Urothelium cell line (cell line): ENCODE measurements around the gene ZBTB32.
"Not testable (repeated sequence)": the region's sequence is repeated elsewhere in the genome, so short reads cannot be mapped to it uniquely, and the experiment has no call there.

Source experiments
- DNase-seq: peaks from one replicate; pipeline ENCODE4 v3.0.0; 2011; ENCODE audit warnings: low spot score, mixed read lengths
- FAIRE-seq: peaks from 2 replicates; lab custom pipeline; 2011; peaks lifted over from hg19 to GRCh38; lab: Jason Lieb, UNC

The ZBTB32 gene, protein sequence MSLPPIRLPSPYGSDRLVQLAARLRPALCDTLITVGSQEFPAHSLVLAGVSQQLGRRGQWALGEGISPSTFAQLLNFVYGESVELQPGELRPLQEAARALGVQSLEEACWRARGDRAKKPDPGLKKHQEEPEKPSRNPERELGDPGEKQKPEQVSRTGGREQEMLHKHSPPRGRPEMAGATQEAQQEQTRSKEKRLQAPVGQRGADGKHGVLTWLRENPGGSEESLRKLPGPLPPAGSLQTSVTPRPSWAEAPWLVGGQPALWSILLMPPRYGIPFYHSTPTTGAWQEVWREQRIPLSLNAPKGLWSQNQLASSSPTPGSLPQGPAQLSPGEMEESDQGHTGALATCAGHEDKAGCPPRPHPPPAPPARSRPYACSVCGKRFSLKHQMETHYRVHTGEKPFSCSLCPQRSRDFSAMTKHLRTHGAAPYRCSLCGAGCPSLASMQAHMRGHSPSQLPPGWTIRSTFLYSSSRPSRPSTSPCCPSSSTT

GRCh38 chr19:35704218-35704617, at the start of gene ZBTB32:
ZBTB32 (plus strand) TSS chr19:35704558; CDS start chr19:35714627, 10,069 bp downstream.
- no peak for DNase-seq
- no peak for FAIRE-seq

DNA sequence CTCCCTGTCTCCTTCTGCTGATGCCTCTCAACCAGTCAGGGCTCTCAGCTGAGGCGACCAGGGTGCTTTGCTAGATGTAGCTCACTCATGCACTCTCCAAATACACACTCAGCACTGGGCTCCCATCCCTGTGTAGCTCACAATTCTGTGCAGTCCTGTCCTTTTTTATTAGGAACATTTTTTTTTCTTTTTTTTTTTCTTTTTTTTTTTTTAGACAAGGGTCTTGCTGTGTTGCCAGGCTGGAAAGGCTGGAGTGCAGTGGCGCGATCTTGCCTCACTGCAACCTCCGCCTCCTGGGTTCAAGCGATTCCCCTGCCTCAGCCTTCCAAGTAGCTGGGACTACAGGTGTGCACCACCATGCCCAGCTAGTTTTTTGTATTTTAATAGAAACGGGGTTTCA, 49.5 kb upstream of the ZBTB32 start:
- FAIRE-seq, DNase-seq: not testable (repeated sequence)

GRCh38 chr19:35655600-35655999, 48.8 kb upstream of the ZBTB32 start:
- DNase-seq (no peak), FAIRE-seq (no peak)

- DNase-seq (no peak), FAIRE-seq (no peak)
Observed at GRCh38 chr19:35656700-35657099, 47.7 kb upstream of the ZBTB32 start.

DNA sequence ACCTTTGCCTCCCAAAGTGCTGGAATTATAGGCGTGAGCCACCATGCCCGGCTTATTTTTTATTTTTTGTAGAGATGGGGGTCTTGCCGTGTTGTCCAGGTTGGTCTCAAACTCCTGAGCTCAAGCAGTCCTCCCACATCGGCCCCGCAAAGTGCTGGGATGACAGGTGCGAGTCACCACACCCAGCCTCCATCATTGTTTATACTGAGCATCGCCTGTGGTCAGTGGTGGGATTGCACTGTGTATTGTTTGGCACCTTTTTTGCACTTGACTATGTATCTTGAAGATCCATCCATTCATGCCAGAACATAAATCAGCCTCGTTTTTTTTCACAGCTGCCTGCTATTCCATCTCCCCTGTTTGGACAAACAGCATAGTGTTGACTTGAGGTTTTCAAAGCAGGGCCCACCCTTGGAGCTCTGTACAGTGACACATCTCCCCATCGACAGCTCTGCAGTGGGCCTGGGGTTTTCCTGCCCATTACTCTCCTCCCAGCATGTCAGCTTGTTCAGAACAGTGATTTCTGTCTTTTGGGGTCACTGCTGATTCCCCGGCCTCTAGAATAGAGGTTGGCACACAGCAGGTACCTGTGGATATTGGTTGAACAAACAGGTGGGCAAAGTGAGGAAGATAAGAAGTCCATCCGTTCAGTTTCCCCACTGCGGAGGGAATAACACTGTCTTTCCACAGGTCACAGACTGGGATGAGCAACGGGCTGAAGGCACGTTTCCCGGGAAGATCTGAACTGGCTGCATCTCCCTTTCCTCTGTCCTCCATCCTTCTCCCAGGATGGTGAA, 46.3 kb upstream of the ZBTB32 start:
- FAIRE-seq (no peak), DNase-seq (no peak)

GRCh38 chr19:35661995-35662340, 42.4 kb upstream of the ZBTB32 start:
- DNase-seq (no peak), FAIRE-seq (no peak)

DNA sequence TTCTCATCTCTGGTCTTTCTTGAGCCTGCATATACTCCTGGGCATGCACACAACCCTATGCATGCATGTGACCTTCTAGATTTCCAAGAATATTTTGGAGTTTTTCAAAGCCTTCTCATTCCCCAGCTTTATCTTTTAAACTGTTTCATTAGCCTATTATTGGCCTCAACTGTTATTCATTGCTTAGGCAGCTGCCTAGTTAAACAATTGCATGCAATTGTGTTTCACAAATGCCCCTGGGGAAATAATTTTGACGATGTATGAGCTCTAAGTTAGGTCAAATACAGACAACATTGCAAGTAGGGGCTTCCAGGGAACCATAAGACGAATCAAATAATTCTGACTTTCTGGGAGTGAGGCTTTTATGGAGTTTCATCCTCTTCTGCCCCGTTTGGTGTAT, 40.4 kb upstream of the ZBTB32 start:
- no peak for FAIRE-seq
- no peak for DNase-seq

DNA sequence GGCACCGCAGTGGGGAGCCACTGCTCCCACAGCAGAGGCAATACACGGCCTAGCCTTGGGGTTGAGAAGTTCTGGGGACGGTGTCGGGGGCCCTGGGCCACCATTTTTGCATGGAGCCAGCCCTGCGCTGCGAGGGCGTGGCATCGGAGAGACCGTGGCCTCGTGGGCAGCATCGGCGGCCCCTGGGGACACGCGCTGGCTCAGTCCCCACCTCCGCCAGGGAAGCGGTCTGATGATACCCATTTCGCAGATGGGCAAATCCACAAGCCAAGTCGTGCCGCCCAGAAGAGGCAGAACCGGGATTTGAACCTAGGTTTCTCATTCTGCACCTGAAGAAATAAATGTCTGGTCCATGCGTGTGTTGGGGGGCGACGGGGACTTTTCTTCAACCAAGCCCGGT, 39.2 kb upstream of the ZBTB32 start:
- DNase-seq (no peak), FAIRE-seq (no peak)

DNA sequence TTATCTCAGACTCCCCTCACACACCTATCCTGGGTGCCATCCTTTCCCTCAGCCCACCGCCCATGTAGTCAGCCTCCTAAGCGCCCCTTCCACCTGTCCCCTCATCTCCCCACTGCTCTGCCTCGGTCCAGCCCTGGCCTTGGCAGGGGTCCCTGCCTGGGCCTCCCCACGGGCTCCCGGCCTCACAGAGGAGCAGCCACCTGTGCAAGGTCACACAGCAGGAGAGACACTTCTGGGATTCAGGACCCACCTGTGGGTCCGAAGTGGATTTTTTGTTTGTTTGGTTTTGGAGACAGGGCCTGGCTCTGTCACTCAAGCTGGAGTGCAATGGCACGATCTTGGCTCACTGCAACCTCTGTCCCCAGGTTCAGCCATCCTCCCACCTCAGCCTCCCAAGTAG, 38.8 kb upstream of the ZBTB32 start:
- no peak for FAIRE-seq

GRCh38 chr19:35666251-35666913, 38.0 kb upstream of the ZBTB32 start, which contains the start of gene UPK1A:
UPK1A (plus strand) TSS chr19:35666517; CDS start chr19:35666813, 296 bp downstream.
- FAIRE-seq (no peak), DNase-seq (no peak)

More for the DNA sequence above, 38.8 kb upstream of the ZBTB32 start:
- no peak for DNase-seq

DNA sequence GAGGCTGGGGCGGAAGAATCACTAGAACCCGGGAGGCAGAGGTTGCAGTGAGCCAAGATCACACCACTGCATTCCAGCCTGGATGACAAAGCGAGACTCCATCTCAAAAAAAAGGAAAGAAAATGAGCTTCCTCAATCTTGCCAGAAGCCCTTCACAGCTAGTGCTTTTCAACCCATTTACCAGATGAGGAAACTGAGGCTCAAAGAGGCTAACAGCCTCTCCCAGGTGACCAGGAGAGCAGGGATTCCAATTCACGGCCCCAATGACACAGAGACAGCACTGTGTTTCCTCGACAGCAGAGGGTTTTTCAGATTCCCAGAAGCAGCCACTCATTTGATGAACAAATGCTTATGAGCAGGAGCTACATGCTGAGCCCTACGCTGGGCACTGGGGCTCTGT, 34.8 kb upstream of the ZBTB32 start:
- FAIRE-seq (no peak), DNase-seq (no peak)

GRCh38 chr19:35669974-35670373, 34.4 kb upstream of the ZBTB32 start:
- no peak for DNase-seq
- FAIRE-seq = no peak

GRCh38 chr19:35670686-35671085, 33.7 kb upstream of the ZBTB32 start:
- DNase-seq = no peak
- no peak for FAIRE-seq

GRCh38 chr19:35671818-35672217, 32.5 kb upstream of the ZBTB32 start:
- DNase-seq (no peak), FAIRE-seq (no peak)

DNA sequence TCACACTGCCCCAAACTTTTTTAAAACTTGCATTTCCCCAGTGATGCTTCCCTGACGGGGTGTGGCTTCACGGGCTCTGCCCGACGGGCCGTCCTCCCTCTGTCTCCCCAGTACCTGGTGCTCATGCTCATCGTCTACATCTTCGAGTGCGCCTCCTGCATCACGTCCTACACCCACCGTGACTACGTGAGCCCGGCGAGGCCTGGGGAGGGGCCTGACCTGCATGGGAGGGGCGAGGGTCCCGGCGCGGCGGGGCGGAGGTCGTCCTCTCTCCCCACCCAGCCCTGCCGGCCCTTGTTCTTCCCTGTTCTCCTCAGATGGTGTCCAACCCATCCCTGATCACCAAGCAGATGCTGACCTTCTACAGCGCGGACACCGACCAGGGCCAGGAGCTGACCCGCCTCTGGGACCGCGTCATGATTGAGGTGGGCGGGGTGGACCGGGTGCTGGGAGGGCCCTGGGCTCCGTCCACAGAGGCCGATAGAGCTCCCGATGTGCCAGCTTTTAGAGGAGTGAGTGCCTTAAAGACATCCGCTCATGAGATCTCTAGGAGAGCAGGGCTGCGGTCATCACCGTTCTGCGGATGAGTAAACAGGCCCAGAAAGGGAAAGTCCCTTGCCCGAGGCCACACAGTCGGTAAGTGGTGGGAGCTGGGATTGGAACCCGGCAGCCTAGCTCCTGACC, 31.1 kb upstream of the ZBTB32 start:
- DNase-seq (peak; percentile 86), FAIRE-seq (peak; percentile 61)

DNA sequence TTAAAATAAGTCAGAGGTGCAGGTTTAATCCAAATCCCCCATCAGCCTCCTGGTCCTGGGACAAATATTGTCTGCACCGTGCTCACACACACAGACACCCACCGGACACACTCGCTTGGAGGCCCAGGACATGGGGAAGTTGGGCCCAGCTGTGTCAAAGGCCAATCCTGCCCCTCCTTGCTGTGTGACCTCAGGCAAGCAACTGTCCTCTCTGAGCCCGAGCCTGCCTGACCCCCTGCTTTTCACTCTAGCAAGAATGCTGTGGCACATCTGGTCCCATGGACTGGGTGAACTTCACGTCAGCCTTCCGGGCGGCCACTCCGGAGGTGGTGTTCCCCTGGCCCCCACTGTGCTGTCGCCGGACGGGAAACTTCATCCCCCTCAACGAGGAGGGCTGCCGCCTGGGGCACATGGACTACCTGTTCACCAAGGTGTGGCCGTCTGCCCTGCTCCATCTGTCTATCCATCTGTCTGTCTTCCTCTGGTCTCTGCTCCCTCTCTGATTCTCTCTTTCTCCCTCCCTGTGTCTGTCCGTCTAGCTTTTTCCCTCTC, 28.7 kb upstream of the ZBTB32 start:
- FAIRE-seq = no peak
- no peak for DNase-seq

DNA sequence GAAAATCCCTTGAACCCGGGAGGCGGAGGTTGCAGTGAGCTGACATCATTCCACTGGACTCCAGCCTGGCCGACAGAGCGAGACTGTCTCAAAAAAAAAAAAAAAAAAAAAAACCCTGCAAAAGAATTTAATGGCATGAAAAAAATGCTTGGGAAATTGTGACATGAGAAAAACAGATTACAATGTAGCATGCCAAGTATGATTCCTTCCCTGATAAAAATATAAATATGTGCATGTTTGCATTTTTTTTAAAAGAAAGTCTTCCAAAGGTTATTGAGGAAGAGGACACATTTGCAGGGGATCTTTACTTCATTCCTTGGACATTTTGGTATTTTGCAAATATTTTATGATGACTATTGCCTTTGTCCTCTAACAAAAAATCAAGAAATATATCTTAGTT, 14.5 kb upstream of the ZBTB32 start:
- DNase-seq (no peak), FAIRE-seq (no peak)

DNA sequence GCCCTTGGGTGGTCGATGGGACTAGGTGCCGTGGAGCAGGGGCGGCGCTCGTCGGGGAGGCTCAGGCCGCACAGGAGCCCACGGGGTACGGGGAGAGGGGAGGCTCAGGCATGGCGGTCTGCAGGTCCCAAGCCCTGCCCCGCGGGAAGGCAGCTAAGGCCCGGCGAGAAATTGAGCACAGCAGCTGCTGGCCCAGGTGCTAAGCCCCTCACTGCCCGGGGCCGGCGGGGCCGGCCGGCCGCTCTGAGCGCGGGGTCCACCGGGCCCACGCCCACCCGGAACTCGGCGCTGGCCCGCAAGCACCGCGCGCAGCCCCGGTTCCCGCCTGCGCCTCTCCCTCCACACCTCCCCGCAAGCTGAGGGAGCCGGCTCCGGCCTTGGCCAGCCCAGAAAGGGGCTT, 13.3 kb upstream of the ZBTB32 start:
- FAIRE-seq, DNase-seq: not testable (repeated sequence)

- DNase-seq = no peak
- no peak for FAIRE-seq
Observed at GRCh38 chr19:35692010-35692409, 12.3 kb upstream of the ZBTB32 start.

DNA sequence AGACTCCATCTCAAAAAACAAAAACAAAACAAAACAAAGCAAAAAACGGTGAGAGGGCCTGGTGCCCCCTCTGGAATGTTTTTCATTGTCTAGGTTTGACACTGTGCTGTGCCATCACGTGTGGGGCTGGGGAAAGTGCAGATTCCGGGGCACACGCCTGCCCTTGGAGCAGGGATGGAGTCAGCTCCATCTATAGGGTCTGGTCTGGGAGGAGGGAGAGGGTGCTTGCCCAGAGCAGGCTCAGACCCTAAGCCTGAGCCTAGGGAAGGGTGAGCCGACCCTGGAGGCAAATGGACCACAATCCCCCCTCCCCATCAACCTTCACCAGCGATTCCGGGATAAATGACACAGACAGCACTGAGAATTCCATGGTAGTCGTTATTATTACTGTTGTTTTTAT, 10.9 kb upstream of the ZBTB32 start:
- FAIRE-seq = no peak
- DNase-seq = no peak
